Measurements from ENCODE around the gene LSM7. TPM values are rescaled to one million over a fixed set of nuclear protein-coding genes. Genes with fewer than 3 reads are reported as not detected.
"Not testable (repeated sequence)": the region's sequence is repeated elsewhere in the genome, so short reads cannot be mapped to it uniquely, and the experiment has no call there.

The LSM7 gene
- total RNA-seq, 4 donors from 2014 or later: 97.8 to 163 (median 128) TPM

DNA sequence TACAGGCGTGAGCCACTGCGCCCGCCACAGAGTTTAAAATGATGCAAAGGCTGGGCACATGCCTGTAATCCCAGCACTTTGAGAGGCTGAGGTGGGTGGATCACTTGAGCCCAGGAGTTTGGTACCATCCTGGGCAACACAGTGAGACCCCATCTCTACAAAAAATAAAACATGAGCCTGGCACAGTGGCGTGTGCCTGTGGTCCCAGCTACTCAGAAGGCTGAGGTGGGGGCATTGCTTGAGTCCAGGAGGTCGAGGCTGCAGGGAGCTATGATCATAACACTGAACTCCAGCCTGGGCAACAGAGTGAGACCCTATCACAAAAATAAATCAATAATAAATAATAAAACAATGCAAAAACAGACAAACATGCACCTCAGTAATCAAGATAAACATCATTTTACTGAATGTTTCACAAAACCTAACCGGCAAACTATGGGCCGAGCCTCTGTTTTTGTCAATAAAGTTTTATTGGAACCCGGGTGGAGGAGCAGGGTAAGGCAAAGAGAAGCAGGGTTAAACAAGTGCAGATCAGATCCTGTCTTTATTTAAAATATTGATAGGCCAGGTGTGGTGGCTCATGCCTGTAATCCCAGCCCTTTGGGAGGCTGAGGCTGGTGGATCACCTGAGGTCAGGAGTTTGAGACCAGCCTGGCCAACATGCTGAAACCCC is 44.4 kb downstream of the LSM7 start:
- intact Hi-C loops (cut with DNase I): loop anchor here (10.0 kb wide), 2 partner anchors 111 to 341 kb away; no protein-coding TSS in a partner anchor

DNA sequence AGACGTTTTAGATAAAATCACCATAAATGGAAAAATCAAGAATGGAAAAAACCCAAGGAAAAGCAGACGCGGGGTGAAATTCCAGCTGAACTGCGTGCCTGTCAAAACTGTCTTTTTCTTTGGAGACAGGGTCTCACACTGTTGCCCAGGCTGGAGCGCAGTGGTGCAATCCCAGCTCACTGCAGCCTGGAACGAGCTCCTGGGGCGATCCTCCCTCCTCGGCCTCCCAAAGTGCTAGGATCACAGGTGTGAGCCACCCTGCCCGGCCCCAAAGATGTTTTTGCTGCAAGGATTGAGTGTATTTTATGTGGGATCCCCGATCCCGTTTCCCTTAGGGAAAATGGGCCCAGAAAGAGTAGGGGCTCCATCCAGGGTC is 45.5 kb downstream of the LSM7 start:
- H3K27me3 ChIP-seq: peaks cover 0 to 41% (median 0%) of the 10 kb centered on the region in 4 donors
- H3K27ac ChIP-seq: peak overlapping the region in 1 of 4 donors; percentile 12
- 68 to 74% methylated on average over 8 to 9 of the region's 11 CpGs for WGBS, 2 donors
- H3K36me3 ChIP-seq: no peaks in the 10 kb centered on the region
- H3K9me3 ChIP-seq: no peaks in the 10 kb centered on the region
- intact Hi-C loops (cut with DNase I): loop anchor here (10.0 kb wide), 2 partner anchors 112 to 342 kb away; no protein-coding TSS in a partner anchor
- DNase-seq: no peak
- peaks cover 0 to 16% (median 10%) of the 10 kb centered on the region in 3 donors for H3K4me1 ChIP-seq
- H3K4me3 ChIP-seq: peak overlapping the region in 2 of 4 donors; percentile 39 to 61
- TF ChIP-seq, protein P1, sequence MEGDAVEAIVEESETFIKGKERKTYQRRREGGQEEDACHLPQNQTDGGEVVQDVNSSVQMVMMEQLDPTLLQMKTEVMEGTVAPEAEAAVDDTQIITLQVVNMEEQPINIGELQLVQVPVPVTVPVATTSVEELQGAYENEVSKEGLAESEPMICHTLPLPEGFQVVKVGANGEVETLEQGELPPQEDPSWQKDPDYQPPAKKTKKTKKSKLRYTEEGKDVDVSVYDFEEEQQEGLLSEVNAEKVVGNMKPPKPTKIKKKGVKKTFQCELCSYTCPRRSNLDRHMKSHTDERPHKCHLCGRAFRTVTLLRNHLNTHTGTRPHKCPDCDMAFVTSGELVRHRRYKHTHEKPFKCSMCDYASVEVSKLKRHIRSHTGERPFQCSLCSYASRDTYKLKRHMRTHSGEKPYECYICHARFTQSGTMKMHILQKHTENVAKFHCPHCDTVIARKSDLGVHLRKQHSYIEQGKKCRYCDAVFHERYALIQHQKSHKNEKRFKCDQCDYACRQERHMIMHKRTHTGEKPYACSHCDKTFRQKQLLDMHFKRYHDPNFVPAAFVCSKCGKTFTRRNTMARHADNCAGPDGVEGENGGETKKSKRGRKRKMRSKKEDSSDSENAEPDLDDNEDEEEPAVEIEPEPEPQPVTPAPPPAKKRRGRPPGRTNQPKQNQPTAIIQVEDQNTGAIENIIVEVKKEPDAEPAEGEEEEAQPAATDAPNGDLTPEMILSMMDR (IDR thresholded peaks at IDR 0.05): no peak
- TF ChIP-seq POLR2A (IDR thresholded peaks at IDR 0.05): no peak

More for the DNA sequence above, 44.4 kb downstream of the LSM7 start:
- peaks cover 0 to 23% (median 10%) of the 10 kb centered on the region in 3 donors for H3K4me1 ChIP-seq
- no peak overlapping the region for H3K4me3 ChIP-seq
- no peak overlapping the region for H3K27ac ChIP-seq
- 87 to 96% methylated on average over 5 to 7 of the region's 8 CpGs for WGBS, 2 donors
- no peaks in the 10 kb centered on the region for H3K9me3 ChIP-seq
- peaks cover 0 to 53% (median 2%) of the 10 kb centered on the region in 4 donors for H3K27me3 ChIP-seq
- no peak for TF ChIP-seq POLR2A (IDR thresholded peaks at IDR 0.05)
- TF ChIP-seq, protein P1 (IDR thresholded peaks at IDR 0.05): no peak
- H3K36me3 ChIP-seq: no peaks in the 10 kb centered on the region
- DNase-seq: no peak

DNA sequence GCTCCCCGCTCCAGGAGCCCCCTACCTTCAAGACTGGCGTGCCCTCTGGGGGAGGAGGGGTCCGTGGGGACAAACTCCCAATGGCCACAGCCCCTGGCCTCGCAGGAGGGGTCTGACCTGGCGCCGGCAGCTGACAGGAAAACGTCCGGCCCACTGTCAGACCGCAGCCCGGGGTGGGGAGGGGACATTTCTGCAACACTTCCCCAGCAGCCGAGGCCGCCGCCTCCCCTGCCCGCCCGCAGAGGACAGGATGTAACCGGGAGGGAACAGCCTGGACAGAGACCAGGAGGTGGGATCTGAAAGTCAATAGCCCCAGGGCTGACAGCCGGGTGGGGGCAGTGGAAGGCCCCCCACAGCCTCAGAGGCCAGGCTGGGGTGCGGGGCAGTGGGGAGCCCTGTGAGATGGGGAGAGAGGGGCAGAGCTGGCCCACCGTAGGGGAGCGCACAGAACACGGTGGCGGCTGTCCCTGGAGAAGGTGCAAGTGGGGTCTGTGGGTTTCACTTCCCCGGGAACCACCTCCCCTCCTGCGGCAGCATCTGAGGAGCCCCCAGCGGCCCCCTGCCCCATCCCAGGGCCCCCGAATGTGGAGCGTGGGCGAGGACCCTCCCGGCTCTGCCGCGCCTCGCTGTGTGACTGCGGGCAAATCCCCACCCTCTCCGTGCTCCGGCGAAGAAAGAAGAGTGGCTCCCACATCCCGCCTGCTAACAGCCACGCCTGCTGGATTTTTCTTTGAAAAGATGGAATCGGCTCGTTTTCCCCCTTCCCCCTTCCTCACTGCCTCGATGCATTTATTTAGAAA is 46.1 kb downstream of the LSM7 start, which contains the start of gene PEAK3:
TSS of gene PEAK3 (minus strand) at position 114 of the 800 bp plus-strand sequence. CDS start 1,244 bp downstream, outside the sequence.
- Histone ChIP-seq H3K4me1 (peaks cover 0 to 16% (median 10%) of the 10 kb centered on the region in 3 donors), H3K4me3 (peak within 1 kb of the TSS in 3 of 4 donors; percentile 37 to 61 (median 39)), H3K27ac (peak within 1 kb of the TSS; percentile 12 to 62 (median 38)), H3K36me3 (no peaks in the 10 kb centered on the region), H3K27me3 (peaks cover 0 to 36% (median 0%) of the 10 kb centered on the region in 4 donors), H3K9me3 (no peaks in the 10 kb centered on the region)
- intact Hi-C loops (cut with DNase I): loop anchor here (10.0 kb wide), 2 partner anchors 113 to 343 kb away; no protein-coding TSS in a partner anchor
- WGBS, 2 donors: 31% methylated on average over 10 to 12 of the region's 41 CpGs
- DNase-seq: peak; percentile 54
- TF ChIP-seq POLR2A (IDR thresholded peaks at IDR 0.05): peak in 1 of 4 donors; percentile 18
- TF ChIP-seq, protein P1 (IDR thresholded peaks at IDR 0.05): no peak

DNA sequence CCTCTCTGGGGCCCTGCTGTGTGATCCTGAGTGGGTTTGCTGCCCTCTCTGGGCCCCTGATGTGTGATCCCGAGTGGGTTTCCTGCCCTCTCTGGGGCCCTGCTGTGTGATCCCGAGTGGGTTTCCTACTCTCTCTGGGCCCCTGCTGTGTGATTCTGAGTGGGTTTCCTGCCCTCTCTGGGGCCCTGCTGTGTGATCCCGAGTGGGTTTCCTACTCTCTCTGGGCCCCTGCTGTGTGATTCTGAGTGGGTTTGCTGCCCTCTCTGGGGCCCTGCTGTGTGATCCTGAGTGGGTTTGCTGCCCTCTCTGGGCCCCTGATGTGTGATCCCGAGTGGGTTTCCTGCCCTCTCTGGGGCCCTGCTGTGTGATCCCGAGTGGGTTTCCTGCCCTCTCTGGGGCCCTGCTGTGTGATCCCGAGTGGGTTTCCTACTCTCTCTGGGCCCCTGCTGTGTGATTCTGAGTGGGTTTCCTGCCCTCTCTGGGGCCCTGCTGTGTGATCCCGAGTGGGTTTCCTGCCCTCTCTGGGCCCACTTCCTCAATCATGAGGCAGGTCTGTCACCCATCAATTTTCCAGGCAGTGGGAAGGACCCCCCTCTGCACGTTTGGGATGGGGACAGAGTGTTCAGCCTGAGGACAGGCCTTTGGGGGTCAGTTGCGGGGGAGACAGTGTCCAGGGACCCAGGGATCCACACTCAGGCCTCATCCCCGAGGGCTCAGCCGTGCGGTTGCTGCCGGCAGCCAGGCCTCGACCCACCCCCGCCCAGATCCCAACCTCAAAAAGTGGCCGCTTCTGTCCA is 46.9 kb downstream of the LSM7 start:
- not testable (repeated sequence) for H3K36me3 ChIP-seq, DNase-seq, H3K9me3 ChIP-seq
- H3K4me1 ChIP-seq: peaks cover 0 to 19% (median 13%) of the 10 kb centered on the region in 3 donors
- H3K27me3 ChIP-seq: peaks cover 0 to 28% (median 0%) of the 10 kb centered on the region in 4 donors
- intact Hi-C loops (cut with DNase I): loop anchor here (10.0 kb wide), 2 partner anchors 113 to 343 kb away; no protein-coding TSS in a partner anchor
- H3K4me3 ChIP-seq: peak overlapping the region in 3 of 4 donors; percentile 37 to 61 (median 39)
- 17% methylated on average over 1 of the region's 16 CpGs; no CpG with 5 or more reads in 1 of the 2 donors for WGBS, 2 donors
- H3K27ac ChIP-seq: peak overlapping the region; percentile 12 to 62 (median 38)
